GM10266 (cell line): ENCODE data around the gene SERAC1.

ENCODE experiments used
- DNase-seq: peaks from one replicate; pipeline ENCODE4 v3.0.0; 2012; ENCODE audit errors: extremely low spot score
- TF ChIP-seq, protein P1 (sequence below): IDR thresholded peaks from 2 replicates; pipeline ENCODE4 v1.5.1; 2012; ENCODE audit warnings: mild to moderate bottlenecking, low read depth; ENCODE audit not compliant: control insufficient read depth, insufficient read depth; ENCODE audit errors: missing control alignments

The SERAC1 gene

DNA sequence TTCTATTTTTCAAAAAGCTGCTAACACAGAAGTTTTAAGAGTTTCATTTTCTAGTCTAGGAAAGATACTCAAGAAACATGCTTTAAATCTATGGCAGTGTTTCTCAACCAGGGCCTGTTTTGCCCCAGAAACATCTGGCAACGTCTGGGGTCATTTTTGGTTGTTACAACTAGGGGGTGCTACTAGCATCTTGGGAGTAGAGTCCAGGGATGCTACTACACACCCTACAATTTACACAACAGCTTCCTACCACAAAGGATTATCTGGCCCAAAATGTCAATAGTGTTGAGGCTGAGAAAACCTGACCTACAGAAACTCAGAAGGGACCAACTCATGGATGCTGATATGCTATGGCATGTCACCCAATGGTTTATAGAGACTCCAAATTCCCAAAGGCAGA is 24.4 kb downstream of the SERAC1 start:
- TF ChIP-seq, protein P1, sequence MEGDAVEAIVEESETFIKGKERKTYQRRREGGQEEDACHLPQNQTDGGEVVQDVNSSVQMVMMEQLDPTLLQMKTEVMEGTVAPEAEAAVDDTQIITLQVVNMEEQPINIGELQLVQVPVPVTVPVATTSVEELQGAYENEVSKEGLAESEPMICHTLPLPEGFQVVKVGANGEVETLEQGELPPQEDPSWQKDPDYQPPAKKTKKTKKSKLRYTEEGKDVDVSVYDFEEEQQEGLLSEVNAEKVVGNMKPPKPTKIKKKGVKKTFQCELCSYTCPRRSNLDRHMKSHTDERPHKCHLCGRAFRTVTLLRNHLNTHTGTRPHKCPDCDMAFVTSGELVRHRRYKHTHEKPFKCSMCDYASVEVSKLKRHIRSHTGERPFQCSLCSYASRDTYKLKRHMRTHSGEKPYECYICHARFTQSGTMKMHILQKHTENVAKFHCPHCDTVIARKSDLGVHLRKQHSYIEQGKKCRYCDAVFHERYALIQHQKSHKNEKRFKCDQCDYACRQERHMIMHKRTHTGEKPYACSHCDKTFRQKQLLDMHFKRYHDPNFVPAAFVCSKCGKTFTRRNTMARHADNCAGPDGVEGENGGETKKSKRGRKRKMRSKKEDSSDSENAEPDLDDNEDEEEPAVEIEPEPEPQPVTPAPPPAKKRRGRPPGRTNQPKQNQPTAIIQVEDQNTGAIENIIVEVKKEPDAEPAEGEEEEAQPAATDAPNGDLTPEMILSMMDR, result peak; percentile 36
- DNase-seq, result no peak

- no peak for DNase-seq
- TF ChIP-seq, protein P1, result no peak
Observed at GRCh38 chr6:158142789-158143188, 25.3 kb downstream of the SERAC1 start.

DNA sequence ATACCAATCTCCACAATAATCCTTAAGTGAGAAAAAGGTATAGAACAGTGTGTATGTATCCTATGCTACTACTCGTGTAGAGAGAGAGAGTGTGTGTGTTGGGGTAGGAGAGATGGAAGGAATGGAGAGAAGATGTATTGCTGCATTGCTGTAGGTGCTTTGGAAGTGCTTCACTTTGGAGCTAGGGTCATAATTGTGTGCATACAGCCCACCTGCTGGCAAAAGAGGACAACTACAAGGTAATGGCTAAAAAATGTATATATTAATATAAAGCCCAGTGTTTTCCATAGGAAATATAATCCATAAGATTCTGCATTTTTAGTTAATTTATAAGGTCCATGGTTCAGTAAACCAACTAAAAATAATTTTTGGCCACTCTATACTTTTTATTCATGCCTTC is 36.1 kb downstream of the SERAC1 start:
- DNase-seq, result peak; percentile 15
- TF ChIP-seq, protein P1, result peak; percentile 33

DNA sequence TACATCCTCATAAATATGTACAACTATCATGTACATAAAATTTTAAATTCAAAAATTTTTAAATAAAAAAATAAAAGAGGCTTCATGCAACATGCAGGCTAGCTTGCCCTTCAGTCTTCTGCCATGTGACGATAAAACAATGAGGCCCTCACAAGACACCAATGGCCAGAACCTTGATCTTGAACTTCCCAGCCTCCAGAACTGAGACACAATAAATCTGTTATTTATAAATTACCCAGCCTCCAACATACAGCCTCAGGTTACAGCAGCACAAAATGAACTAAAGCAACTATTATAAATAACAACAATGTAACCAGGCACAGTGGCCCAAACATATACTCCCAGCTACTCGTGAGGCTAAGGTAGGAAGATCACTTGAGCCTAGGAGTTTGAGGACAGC is 42.8 kb downstream of the SERAC1 start:
- no peak for DNase-seq
- TF ChIP-seq, protein P1, result no peak

DNA sequence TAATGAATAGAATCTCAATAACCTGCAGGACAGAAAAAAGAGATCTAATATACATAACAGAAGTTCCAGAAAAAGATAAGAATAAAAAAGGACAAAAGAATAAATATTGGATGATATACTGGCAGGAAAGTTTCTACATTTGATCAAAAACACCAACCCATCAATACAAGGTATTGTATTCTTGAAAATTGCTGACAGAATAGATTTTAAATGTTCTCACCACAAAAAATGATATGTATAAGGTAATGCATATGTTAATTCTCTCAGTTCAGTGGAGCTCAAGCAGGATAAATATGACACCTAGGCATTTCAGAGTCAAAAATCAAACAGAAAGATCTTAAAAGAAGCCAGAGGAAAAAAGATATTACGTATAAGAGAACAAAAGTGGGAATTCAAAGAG is 43.8 kb downstream of the SERAC1 start:
- TF ChIP-seq, protein P1, result no peak
- DNase-seq, result no peak

- no peak for DNase-seq
- TF ChIP-seq, protein P1, result no peak
Observed at GRCh38 chr6:158122048-158122447, 46.0 kb downstream of the SERAC1 start.

- DNase-seq, result no peak
- TF ChIP-seq, protein P1, result no peak
Observed at GRCh38 chr6:158121335-158121734, 46.7 kb downstream of the SERAC1 start.
